Superior temporal gyrus (tissue), 1 donor: Measurements from ENCODE around the gene TRIM67.
"Not testable (repeated sequence)": the region's sequence is repeated elsewhere in the genome, so short reads cannot be mapped to it uniquely, and the experiment has no call there.

ENCODE experiments used
- DNase-seq: peaks from one replicate; pipeline ENCODE4 v3.0.0-alpha.2; 2016; ENCODE audit errors: extremely low spot score

Gene TRIM67

DNA sequence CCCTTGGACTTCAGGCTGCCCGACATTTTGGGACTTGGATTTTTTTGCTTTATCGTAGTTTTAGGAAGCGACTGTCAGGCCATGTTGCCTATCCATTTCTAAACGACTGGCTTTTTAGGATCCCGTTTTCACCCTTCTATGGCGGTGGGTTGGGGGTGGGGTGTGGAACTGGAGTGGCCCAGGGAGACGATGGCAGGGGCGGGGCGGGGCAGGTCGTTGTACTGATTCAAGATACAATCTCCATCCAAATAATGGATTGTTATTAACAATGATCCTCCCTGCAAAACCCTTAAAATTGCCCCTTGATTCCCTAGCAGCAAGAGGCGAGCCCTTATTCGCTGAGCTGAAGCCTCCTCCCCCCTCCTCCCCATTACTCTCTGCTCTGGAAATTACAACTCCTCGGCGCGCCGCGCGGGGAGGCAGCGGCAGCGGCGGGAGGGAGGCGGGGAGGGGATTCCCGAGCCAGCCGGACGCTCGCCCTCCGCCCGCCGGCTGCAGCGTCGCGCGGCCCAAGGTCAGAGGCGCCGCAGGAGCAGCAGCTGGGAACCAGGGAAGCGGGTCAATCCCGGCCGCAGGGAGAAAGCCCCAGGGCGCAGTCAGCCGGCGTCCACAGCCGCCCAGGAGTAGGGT is at the start of gene TRIM67:
TRIM67 (plus strand) TSS at position 392 of the 630 bp plus-strand sequence. CDS start 912 bp downstream, outside the sequence.
- peak; percentile 40 for DNase-seq

- DNase-seq = no peak
Measured at GRCh38 chr1:231116738-231117137, 45.1 kb upstream of the TRIM67 start.

- DNase-seq = no peak
Measured at GRCh38 chr1:231118704-231119453, 43.0 kb upstream of the TRIM67 start.

DNA sequence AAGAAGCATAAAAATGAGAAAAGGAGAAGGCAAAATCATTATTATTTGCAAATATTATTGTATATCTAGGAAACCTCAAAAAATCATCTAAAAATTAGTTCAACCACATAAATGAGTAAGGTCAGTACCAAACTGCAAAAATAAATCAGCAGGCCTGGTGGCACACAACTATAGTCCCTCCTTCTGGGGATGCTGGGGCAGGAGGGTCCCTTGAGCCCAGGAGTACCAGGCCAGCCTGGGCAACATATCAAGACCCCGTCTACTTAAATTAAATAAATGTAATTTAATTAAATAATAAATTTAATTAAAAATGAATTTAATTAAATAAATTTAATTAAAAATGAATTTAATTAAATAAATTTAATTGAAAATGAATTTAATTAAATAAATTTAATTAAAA is 40.3 kb upstream of the TRIM67 start:
- DNase-seq = no peak

- no peak for DNase-seq
Measured at GRCh38 chr1:231122143-231122542, 39.7 kb upstream of the TRIM67 start.

DNA sequence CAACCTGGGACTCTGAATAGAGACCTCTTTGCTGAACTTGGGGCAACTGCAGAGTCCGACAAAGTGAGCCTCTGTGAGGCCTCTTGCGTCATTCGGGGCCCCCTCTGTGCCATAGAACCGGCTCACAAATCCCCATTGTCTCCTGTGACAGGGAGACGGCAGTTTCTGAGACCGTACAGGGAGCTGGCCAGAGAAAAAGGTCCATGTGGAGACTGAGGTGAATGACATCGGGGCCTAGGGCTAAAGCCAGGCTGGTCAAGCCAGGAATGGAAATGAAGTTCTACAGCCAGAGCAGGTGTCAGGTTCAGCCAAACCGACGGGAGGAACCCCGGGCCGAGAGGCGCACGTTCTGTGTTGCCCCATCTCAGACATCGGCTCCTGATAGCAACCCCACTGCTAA is 37.1 kb upstream of the TRIM67 start:
- DNase-seq = peak; percentile 49

- DNase-seq = no peak
Measured at GRCh38 chr1:231125972-231126580, 35.8 kb upstream of the TRIM67 start.

DNA sequence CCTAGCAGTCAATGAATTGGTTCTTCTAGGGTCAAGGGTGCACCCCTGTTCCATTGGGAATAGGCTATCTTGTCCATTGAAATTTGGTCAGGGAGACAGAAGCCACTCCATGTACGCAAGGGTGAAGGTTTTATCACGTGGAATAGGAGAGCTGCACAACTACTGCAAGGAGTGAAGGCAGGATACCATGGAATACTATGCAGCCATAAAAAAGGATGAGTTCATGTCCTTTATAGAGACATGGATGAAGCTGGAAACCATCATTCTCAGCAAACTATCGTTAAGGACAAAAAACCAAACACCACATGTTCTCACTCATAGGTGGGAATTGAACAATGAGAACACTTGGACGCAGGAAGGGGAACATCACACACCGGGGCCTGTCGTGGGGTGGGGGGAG is 34.8 kb upstream of the TRIM67 start:
- DNase-seq = not testable (repeated sequence)

DNA sequence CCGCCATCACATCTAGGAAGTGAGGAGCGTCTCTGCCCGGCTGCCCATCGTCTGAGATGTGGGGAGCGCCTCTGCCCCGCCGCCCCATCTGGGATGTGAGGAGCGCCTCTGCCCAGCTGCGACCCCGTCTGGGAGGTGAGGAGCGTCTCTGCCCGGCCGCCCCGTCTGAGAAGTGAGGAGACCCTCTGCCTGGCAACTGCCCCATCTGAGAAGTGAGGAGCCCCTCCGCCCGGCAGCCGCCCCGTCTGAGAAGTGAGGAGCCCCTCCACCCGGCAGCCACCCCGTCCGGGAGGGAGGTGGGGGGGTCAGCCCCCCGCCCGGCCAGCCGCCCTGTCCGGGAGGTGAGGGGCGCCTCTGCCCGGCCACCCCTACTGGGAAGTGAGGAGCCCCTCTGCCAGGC is 33.4 kb upstream of the TRIM67 start:
- DNase-seq = not testable (repeated sequence)

GRCh38 chr1:231130544-231130943 is 31.3 kb upstream of the TRIM67 start:
- DNase-seq = no peak

- not testable (repeated sequence) for DNase-seq
Measured at GRCh38 chr1:231132591-231132990, 29.3 kb upstream of the TRIM67 start.

DNA sequence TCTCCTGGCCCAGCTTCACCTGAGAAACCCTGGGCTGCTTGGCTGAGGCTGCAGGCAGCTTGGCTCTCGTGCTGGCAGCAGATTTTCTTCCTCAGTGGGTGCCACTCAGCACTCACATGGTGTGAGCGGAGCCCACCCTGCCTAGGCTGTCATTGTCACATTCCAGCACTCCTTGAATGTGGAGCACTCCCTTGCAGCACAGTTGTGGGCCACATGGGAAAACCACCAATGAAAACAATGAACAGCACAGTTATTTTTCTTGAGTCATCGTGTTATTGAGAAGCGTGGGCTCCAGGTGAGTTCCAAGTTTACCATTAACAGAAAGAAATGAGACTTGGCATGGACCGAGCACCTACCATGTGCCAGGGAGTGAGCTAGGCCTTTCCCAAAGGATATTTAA is 27.2 kb upstream of the TRIM67 start:
- DNase-seq = no peak

DNA sequence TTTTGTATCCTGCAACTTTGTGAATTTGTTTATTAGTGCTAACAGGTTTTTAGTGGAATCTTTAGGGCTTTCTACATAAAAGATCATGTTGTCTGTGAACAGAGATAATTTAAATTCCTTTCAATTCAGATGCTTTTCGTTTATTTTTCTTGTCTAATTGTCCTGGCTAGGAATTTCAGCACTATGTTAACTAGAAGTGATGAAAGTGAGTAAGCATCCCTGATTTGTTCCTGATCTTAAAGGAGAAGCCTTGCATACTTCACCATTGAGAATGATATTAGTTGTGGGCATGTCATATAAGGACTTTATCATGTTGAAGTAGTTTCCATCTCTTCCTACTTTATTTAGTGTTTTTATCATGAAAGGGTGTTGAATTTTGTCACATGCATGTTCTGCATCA is 23.6 kb upstream of the TRIM67 start:
- no peak for DNase-seq

DNA sequence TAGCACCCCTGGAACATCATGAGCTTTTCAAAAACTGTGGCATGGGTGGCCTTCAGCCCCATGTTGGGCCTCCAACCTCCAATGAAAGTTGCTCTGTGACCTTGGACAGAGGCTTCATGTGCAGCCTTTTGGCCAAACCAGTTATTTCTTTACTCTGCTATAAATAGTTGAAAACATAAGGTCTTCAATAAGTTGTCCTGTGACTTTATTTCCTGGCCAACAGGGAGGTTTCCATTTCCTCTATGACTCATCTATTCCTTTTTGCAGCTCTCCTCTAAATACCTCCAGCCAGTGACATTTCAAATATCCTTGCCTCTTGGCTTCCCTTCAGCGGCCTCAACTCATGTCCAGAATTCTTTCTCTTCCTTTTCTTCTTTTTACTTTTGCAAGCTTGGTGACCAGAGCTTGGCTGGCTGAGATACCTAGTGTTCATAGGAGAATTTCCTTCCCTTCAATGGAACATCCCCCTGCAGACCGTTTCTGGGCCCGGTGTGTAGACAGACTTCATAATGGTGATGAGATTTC is 22.7 kb upstream of the TRIM67 start:
- DNase-seq = no peak

GRCh38 chr1:231139659-231140654 is 21.9 kb upstream of the TRIM67 start:
- DNase-seq = no peak

GRCh38 chr1:231144416-231145193 is 17.3 kb upstream of the TRIM67 start:
- no peak for DNase-seq

GRCh38 chr1:231147896-231148295 is 14.0 kb upstream of the TRIM67 start:
- no peak for DNase-seq

GRCh38 chr1:231151811-231152210 is 10.0 kb upstream of the TRIM67 start:
- no peak for DNase-seq

GRCh38 chr1:231153726-231154125 is 8.1 kb upstream of the TRIM67 start:
- DNase-seq = no peak

GRCh38 chr1:231155808-231156207 is 6.0 kb upstream of the TRIM67 start:
- DNase-seq = no peak

- no peak for DNase-seq
Measured at GRCh38 chr1:231157311-231157710, 4.5 kb upstream of the TRIM67 start.
